Panc1 (cell line): ENCODE measurements around the gene CYP2C18. TPM values are rescaled to one million over a fixed set of nuclear protein-coding genes. Genes with fewer than 3 reads are reported as not detected.
"Not testable (repeated sequence)": the region's sequence is repeated elsewhere in the genome, so short reads cannot be mapped to it uniquely, and the experiment has no call there.

ENCODE experiments used
- ATAC-seq: fragments of 200-7000 bp; cut with Tn5 transposase; 2 replicates; pipeline ENCODE4 v1.9.1; 2020; ENCODE audit warnings: mild to moderate bottlenecking, moderate library complexity
- BruUV-seq: library from RNA; stranded (reverse); fragments of 400-500 nt; replicated peaks from 2 replicates; lab custom pipeline; 2021; lab: Mats Ljungman, UMichigan
- CTCF ChIA-PET: fragments of 300-600 bp; sonication (Branson Sonifier 250); formaldehyde crosslinking; loops from one replicate; lab custom pipeline; 2022; ENCODE audit warnings: antibody characterized with exemption; lab: Charles Lee
- POLR2A ChIA-PET: fragments of 300-600 bp; sonication (Branson Sonifier 250); formaldehyde crosslinking; loops from one replicate; lab custom pipeline; 2022; ENCODE audit warnings: antibody characterized with exemption; lab: Charles Lee
- DNase-seq: peaks from one replicate; pipeline ENCODE4 v3.0.0-alpha.2; 2010; ENCODE audit warnings: low read depth, low spot score
- H3K27ac ChIP-seq: 2 replicates; pipeline ENCODE4 v1.5.1; 2011; ENCODE audit warnings: mild to moderate bottlenecking, low read length, inconsistent platforms
- H3K27me3 ChIP-seq: fragments of 200-500 bp; sonication (Bioruptor generic); 2 replicates; pipeline ENCODE4 v1.6.0; 2014; ENCODE audit warnings: low read length, inconsistent platforms; ENCODE audit not compliant: control insufficient read depth, insufficient read depth
- H3K36me3 ChIP-seq: fragments of 200-500 bp; sonication (Bioruptor generic); 2 replicates; pipeline ENCODE4 v1.5.1; 2014; ENCODE audit warnings: inconsistent platforms, mild to moderate bottlenecking, low read length, moderate library complexity; ENCODE audit not compliant: control insufficient read depth, insufficient read depth
- H3K4me1 ChIP-seq: 2 replicates; pipeline ENCODE4 v1.5.1; 2011; ENCODE audit warnings: inconsistent platforms, mild to moderate bottlenecking, low read length, moderate library complexity; ENCODE audit not compliant: control insufficient read depth, insufficient read depth
- H3K4me3 ChIP-seq, 2 experiments: 2 replicates each; pipeline ENCODE4 v1.5.1; 2011 to 2012; ENCODE audit warnings: low read depth in 2 of 2, low read length in 2 of 2, mild to moderate bottlenecking in 2 of 2, inconsistent platforms in 1 of 2, moderate library complexity in 1 of 2
- H3K9me3 ChIP-seq: fragments of 200-500 bp; sonication (Bioruptor generic); 2 replicates; pipeline ENCODE4 v1.5.1; 2014; ENCODE audit warnings: low read depth, mild to moderate bottlenecking, inconsistent platforms, low read length, moderate library complexity; ENCODE audit not compliant: control insufficient read depth, insufficient read depth
- CTCF ChIP-seq: fragments of 450-650 bp; IDR thresholded peaks from 2 replicates; pipeline ENCODE4 v1.5.1; 2017; ENCODE audit warnings: mild to moderate bottlenecking
- POLR2AphosphoS5 ChIP-seq: IDR thresholded peaks from 2 replicates; pipeline ENCODE4 v1.6.1; 2012; ENCODE audit warnings: mild to moderate bottlenecking, low read depth, low read length, moderate library complexity
- REST ChIP-seq, 2 experiments: IDR thresholded peaks; 2 replicates each; pipeline ENCODE4 v1.6.1; 2011 to 2012; ENCODE audit warnings: low read depth in 2 of 2, control low read depth in 1 of 2, low read length in 1 of 2, mild to moderate bottlenecking in 1 of 2, moderate library complexity in 1 of 2; ENCODE audit not compliant: insufficient read depth in 1 of 2
- SIN3A ChIP-seq: IDR thresholded peaks from 2 replicates; pipeline ENCODE4 v1.6.1; 2012; ENCODE audit warnings: low read depth, mild to moderate bottlenecking, low read length, moderate library complexity, borderline replicate concordance; ENCODE audit not compliant: insufficient read depth
- TCF7L2 ChIP-seq: IDR thresholded peaks from 2 replicates; pipeline ENCODE4 v1.6.1; 2011; ENCODE audit warnings: mild to moderate bottlenecking, low read depth, low read length, inconsistent platforms
- in situ Hi-C: cut with HindIII; loops from 2 replicates; pipeline ENCODE4 v1.10.0; 2016; ENCODE audit warnings: low sequenced_read_pairs, low pct_unique_long_range_greater_than_20kb
- intact Hi-C: fragments of 100-400 bp; cut with micrococcal nuclease; formaldehyde crosslinking; loops from one replicate; pipeline ENCODE4 v1.10.0; 2022; ENCODE audit not compliant: unreplicated experiment
- total RNA-seq: library from RNA; stranded (reverse); gene quantifications from one replicate; pipeline ENCODE4 v1.2.1, GENCODE V29; 2021; ENCODE audit not compliant: unreplicated experiment

The CYP2C18 gene
- total RNA-seq, 1 experiment from 2014 or later, result not detected

- Histone ChIP-seq H3K27ac (no peak overlapping the region), H3K4me1 (no peaks in the 10 kb centered on the region), H3K9me3 (no peaks in the 10 kb centered on the region), H3K4me3 (no peak overlapping the region), H3K36me3 (no peaks in the 10 kb centered on the region), H3K27me3 (peaks cover 4% of the 10 kb centered on the region; the same call in 1 of the 2 replicates)
- no TSS peak for BruUV-seq
- no peak for TF ChIP-seq CTCF
- TF ChIP-seq POLR2AphosphoS5, result no peak
- TF ChIP-seq REST (IDR thresholded peaks at IDR 0.05; ENCODE audit: insufficient read depth in 1 of 2, low read depth in 2 of 2, low read length in 1 of 2), result no peak
- TF ChIP-seq SIN3A, result no peak
- no peak for TF ChIP-seq TCF7L2
- in situ Hi-C loops (no loop called here), intact Hi-C loops (no loop called here)
- ChIA-PET CTCF (no interaction called here), POLR2A (no interaction called here)
- DNase-seq (no peak), ATAC-seq (no peak)
These were observed 5.1 kb upstream of the CYP2C18 start for GRCh38 chr10:94678475-94678874.

- in situ Hi-C loops, result no loop called here
- H3K27ac ChIP-seq, result no peak overlapping the region
- ChIA-PET CTCF (no interaction called here), POLR2A (no interaction called here)
- intact Hi-C loops, result no loop called here
- no peak overlapping the region for H3K4me3 ChIP-seq
- peaks cover 4% of the 10 kb centered on the region; the same call in 1 of the 2 replicates for H3K27me3 ChIP-seq
- DNase-seq (no peak), ATAC-seq (no peak)
- H3K4me1 ChIP-seq, result no peaks in the 10 kb centered on the region
- no peaks in the 10 kb centered on the region for H3K9me3 ChIP-seq
- no TSS peak for BruUV-seq
- TF ChIP-seq CTCF, result no peak
- no peak for TF ChIP-seq POLR2AphosphoS5
- TF ChIP-seq REST (IDR thresholded peaks at IDR 0.05; ENCODE audit: insufficient read depth in 1 of 2, low read depth in 2 of 2, low read length in 1 of 2), result no peak
- no peak for TF ChIP-seq SIN3A
- TF ChIP-seq TCF7L2, result no peak
- H3K36me3 ChIP-seq, result no peaks in the 10 kb centered on the region
These were observed 3.0 kb upstream of the CYP2C18 start for GRCh38 chr10:94680544-94680943.

GRCh38 chr10:94682636-94683035 is 893 bp upstream of the CYP2C18 start:
- CTCF ChIA-PET, result interaction anchor here (0.7 kb wide), 1 partner anchor 64 kb away, joined by 3 read pairs; no protein-coding TSS in a partner anchor
- ATAC-seq, H3K27ac ChIP-seq, in situ Hi-C loops, intact Hi-C loops, H3K9me3 ChIP-seq, BruUV-seq, H3K27me3 ChIP-seq, POLR2A ChIA-PET, H3K4me1 ChIP-seq, DNase-seq, H3K36me3 ChIP-seq, H3K4me3 ChIP-seq: not testable (repeated sequence)
